ENCODE measurements around the gene ACADSB.

The ACADSB gene

GRCh38 chr10:123013456-123014419, 4.9 kb downstream of the ACADSB start:
- Histone ChIP-seq H3K4me3 (ENCODE audit: low read depth in 1 of 2, low read length in 1 of 2) (no peak overlapping the region), H3K4me1 (ENCODE audit: control insufficient read depth in 1 of 2, insufficient read depth in 1 of 2, low read depth in 1 of 2, low read length in 1 of 2) (peaks cover 9 to 12% of the 10 kb centered on the region in 2 experiments), H3K9me3 (no peaks in the 10 kb centered on the region), H3K27ac (no peak overlapping the region), H3K27me3 (no peaks in the 10 kb centered on the region), H3K36me3 (no peaks in the 10 kb centered on the region)
- no peak for TF ChIP-seq CTCF (IDR thresholded peaks at IDR 0.05)

- H3K36me3 ChIP-seq: no peaks in the 10 kb centered on the region
- H3K4me1 ChIP-seq (ENCODE audit: control insufficient read depth in 1 of 2, insufficient read depth in 1 of 2, low read depth in 1 of 2, low read length in 1 of 2): peaks cover under 1 to 3% of the 10 kb centered on the region in 2 experiments
- no peaks in the 10 kb centered on the region for H3K27me3 ChIP-seq
- H3K27ac ChIP-seq: no peak overlapping the region
- TF ChIP-seq CTCF (IDR thresholded peaks at IDR 0.05): no peak
- H3K4me3 ChIP-seq (ENCODE audit: low read depth in 1 of 2, low read length in 1 of 2): no peak overlapping the region
- no peaks in the 10 kb centered on the region for H3K9me3 ChIP-seq
Observed at GRCh38 chr10:123014772-123015171, 6.0 kb downstream of the ACADSB start.

- Histone ChIP-seq H3K4me3 (ENCODE audit: low read depth in 1 of 2, low read length in 1 of 2) (no peak overlapping the region), H3K27me3 (no peaks in the 10 kb centered on the region), H3K27ac (no peak overlapping the region), H3K36me3 (no peaks in the 10 kb centered on the region), H3K9me3 (no peaks in the 10 kb centered on the region), H3K4me1 (ENCODE audit: control insufficient read depth in 1 of 2, insufficient read depth in 1 of 2, low read depth in 1 of 2, low read length in 1 of 2) (no peaks in the 10 kb centered on the region)
- TF ChIP-seq CTCF (IDR thresholded peaks at IDR 0.05): no peak
Observed at GRCh38 chr10:123016228-123016627, 7.4 kb downstream of the ACADSB start.

GRCh38 chr10:123017421-123018165, 8.8 kb downstream of the ACADSB start:
- no peaks in the 10 kb centered on the region for H3K36me3 ChIP-seq
- no peak overlapping the region for H3K4me3 ChIP-seq (ENCODE audit: low read depth in 1 of 2, low read length in 1 of 2)
- no peaks in the 10 kb centered on the region for H3K4me1 ChIP-seq (ENCODE audit: control insufficient read depth in 1 of 2, insufficient read depth in 1 of 2, low read depth in 1 of 2, low read length in 1 of 2)
- H3K27me3 ChIP-seq: no peaks in the 10 kb centered on the region
- TF ChIP-seq CTCF (IDR thresholded peaks at IDR 0.05): no peak
- no peak overlapping the region for H3K27ac ChIP-seq
- H3K9me3 ChIP-seq: no peaks in the 10 kb centered on the region

- no peak overlapping the region for H3K27ac ChIP-seq
- no peaks in the 10 kb centered on the region for H3K9me3 ChIP-seq
- no peak overlapping the region for H3K4me3 ChIP-seq (ENCODE audit: low read depth in 1 of 2, low read length in 1 of 2)
- no peak for TF ChIP-seq CTCF (IDR thresholded peaks at IDR 0.05)
- no peaks in the 10 kb centered on the region for H3K27me3 ChIP-seq
- H3K36me3 ChIP-seq: no peaks in the 10 kb centered on the region
- no peaks in the 10 kb centered on the region for H3K4me1 ChIP-seq (ENCODE audit: control insufficient read depth in 1 of 2, insufficient read depth in 1 of 2, low read depth in 1 of 2, low read length in 1 of 2)
Observed at GRCh38 chr10:123018531-123018930, 9.7 kb downstream of the ACADSB start.

All from neutrophil (primary cell).